NCI-H446 treated with DMSO at 0.1 percent for 48 hours (cell line): ENCODE results near the gene HMGB4.

Experiments
- DNase-seq: peaks from one replicate; lab custom pipeline; 2025; lab: John Stamatoyannopoulos, UW

HMGB4 gene

GRCh38 chr1:33898406-33898805, 34.5 kb downstream of the HMGB4 start:
- no peak for DNase-seq

- DNase-seq: no peak
These were observed 35.0 kb downstream of the HMGB4 start for GRCh38 chr1:33898881-33899280.

- DNase-seq: no peak
These were observed 35.9 kb downstream of the HMGB4 start for GRCh38 chr1:33899746-33900145.

GRCh38 chr1:33902486-33903209, 38.8 kb downstream of the HMGB4 start:
- DNase-seq: no peak

GRCh38 chr1:33903210-33903589, 39.3 kb downstream of the HMGB4 start:
- peak; percentile 49 for DNase-seq

GRCh38 chr1:33905241-33905640, 41.4 kb downstream of the HMGB4 start:
- DNase-seq: no peak

- no peak for DNase-seq
These were observed 42.3 kb downstream of the HMGB4 start for GRCh38 chr1:33906156-33906555.

- peak; percentile 23 for DNase-seq
These were observed 44.6 kb downstream of the HMGB4 start for GRCh38 chr1:33908324-33908956.
